AML-193 (cell line): ENCODE measurements around the gene PWWP2A.
"Not testable (repeated sequence)": the region's sequence is repeated elsewhere in the genome, so short reads cannot be mapped to it uniquely, and the experiment has no call there.

ENCODE experiments used
- DNase-seq, 2 experiments: peaks; one replicate each; lab custom pipeline; 2025; lab: John Stamatoyannopoulos, UW

The PWWP2A gene

GRCh38 chr5:160071916-160072315, 47.3 kb downstream of the PWWP2A start:
- no peak for DNase-seq

GRCh38 chr5:160071516-160071915, 47.7 kb downstream of the PWWP2A start:
- no peak for DNase-seq

- DNase-seq = not testable (repeated sequence)
Observed at GRCh38 chr5:160069120-160069519, 50.1 kb downstream of the PWWP2A start.

GRCh38 chr5:160064995-160065614, 54.1 kb downstream of the PWWP2A start:
- DNase-seq = no peak

- no peak for DNase-seq
Observed at GRCh38 chr5:160064417-160064810, 54.8 kb downstream of the PWWP2A start.

- DNase-seq = no peak
Observed at GRCh38 chr5:160061770-160062169, 57.5 kb downstream of the PWWP2A start.

- DNase-seq = no peak
Observed at GRCh38 chr5:160060001-160060400, 59.2 kb downstream of the PWWP2A start.

- DNase-seq = no peak
Observed at GRCh38 chr5:160057256-160057655, 62.0 kb downstream of the PWWP2A start.

GRCh38 chr5:160054831-160055230, 64.4 kb downstream of the PWWP2A start:
- no peak for DNase-seq

GRCh38 chr5:160054047-160054446, 65.2 kb downstream of the PWWP2A start:
- DNase-seq = no peak

- DNase-seq = no peak
Observed at GRCh38 chr5:160049099-160049498, 70.2 kb downstream of the PWWP2A start.

GRCh38 chr5:160048131-160048530, 71.1 kb downstream of the PWWP2A start:
- no peak for DNase-seq

GRCh38 chr5:160047423-160047822, 71.8 kb downstream of the PWWP2A start:
- DNase-seq = no peak

- DNase-seq = no peak
Observed at GRCh38 chr5:160044967-160045366, 74.3 kb downstream of the PWWP2A start.

- no peak for DNase-seq
Observed at GRCh38 chr5:160044391-160044804, 74.9 kb downstream of the PWWP2A start.

- no peak for DNase-seq
Observed at GRCh38 chr5:160042671-160043070, 76.6 kb downstream of the PWWP2A start.
